Thyroid gland (tissue), 4 donors: ENCODE results near the gene B4GALNT4. TPM values are rescaled to one million over a fixed set of nuclear protein-coding genes. Genes with fewer than 3 reads are reported as not detected.
"Not testable (repeated sequence)": the region's sequence is repeated elsewhere in the genome, so short reads cannot be mapped to it uniquely, and the experiment has no call there.

Source experiments
- DNase-seq, 2 donors: peaks; one replicate each; pipeline ENCODE4 v3.0.0-alpha.2; 2019
- H3K27ac ChIP-seq, 3 donors: fragments of 200-600 bp; sonication (generic); 1 replicate in 2 of 3; 2 replicates in 1 of 3; pipeline ENCODE4 v1.5.1; 2016 to 2019; ENCODE audit warnings: mild to moderate bottlenecking in 1 of 3, moderate library complexity in 1 of 3
- H3K27me3 ChIP-seq: fragments of 200-600 bp; sonication (generic); one replicate; pipeline ENCODE4 v1.5.1; 2019
- H3K36me3 ChIP-seq, 2 donors: fragments of 200-600 bp; sonication (generic); one replicate each; pipeline ENCODE4 v1.5.1; 2016 to 2019
- H3K4me1 ChIP-seq, 2 donors: fragments of 200-600 bp; sonication (generic); one replicate each; pipeline ENCODE4 v1.5.1; 2017 to 2019
- H3K4me3 ChIP-seq, 3 donors: fragments of 200-600 bp; sonication (generic); replicated peaks in 1 of 3; 1 replicate in 2 of 3; 2 replicates in 1 of 3; pipeline ENCODE4 v1.5.1; 2016; ENCODE audit warnings: mild to moderate bottlenecking in 1 of 3
- H3K9me3 ChIP-seq: fragments of 200-600 bp; sonication (generic); one replicate; pipeline ENCODE4 v1.5.1; 2017
- POLR2A ChIP-seq, 2 donors: fragments of 450-650 bp; IDR thresholded peaks; one replicate each; pipeline ENCODE4 v1.6.1; 2017; ENCODE audit warnings: antibody characterized with exemption in 2 of 2, mild to moderate bottlenecking in 2 of 2, moderate library complexity in 1 of 2
- WGBS, 2 donors: methylation state at CpG; one replicate each; pipeline ENCODE4 v1.1.5; 2017; 5-methylcytosine and 5-hydroxymethylcytosine counted together
- intact Hi-C: fragments of 100-400 bp; cut with DNase I; formaldehyde crosslinking; loops from one replicate; pipeline ENCODE4 v1.15.1; 2023
- total RNA-seq, 4 donors: library from RNA; depleted of rRNA; stranded (reverse); fragments of >200 nt; gene quantifications; one replicate each; pipeline ENCODE4 v1.2.3, GENCODE V29; 2016
- TF ChIP-seq, protein P1 (sequence below), 6 experiments: fragments of 200-600 bp in 3 of 6; fragments of 450-650 bp in 3 of 6; sonication (generic) in 3 of 6; IDR thresholded peaks; one replicate each; pipeline ENCODE4 v1.5.1; 2016 to 2019; ENCODE audit warnings: antibody characterized with exemption in 6 of 6, mild to moderate bottlenecking in 2 of 6, inconsistent platforms in 1 of 6, moderate library complexity in 1 of 6

The B4GALNT4 gene
- total RNA-seq, 4 donors from 2014 or later, result 0.98 to 1.2 TPM; not detected in 2

DNA sequence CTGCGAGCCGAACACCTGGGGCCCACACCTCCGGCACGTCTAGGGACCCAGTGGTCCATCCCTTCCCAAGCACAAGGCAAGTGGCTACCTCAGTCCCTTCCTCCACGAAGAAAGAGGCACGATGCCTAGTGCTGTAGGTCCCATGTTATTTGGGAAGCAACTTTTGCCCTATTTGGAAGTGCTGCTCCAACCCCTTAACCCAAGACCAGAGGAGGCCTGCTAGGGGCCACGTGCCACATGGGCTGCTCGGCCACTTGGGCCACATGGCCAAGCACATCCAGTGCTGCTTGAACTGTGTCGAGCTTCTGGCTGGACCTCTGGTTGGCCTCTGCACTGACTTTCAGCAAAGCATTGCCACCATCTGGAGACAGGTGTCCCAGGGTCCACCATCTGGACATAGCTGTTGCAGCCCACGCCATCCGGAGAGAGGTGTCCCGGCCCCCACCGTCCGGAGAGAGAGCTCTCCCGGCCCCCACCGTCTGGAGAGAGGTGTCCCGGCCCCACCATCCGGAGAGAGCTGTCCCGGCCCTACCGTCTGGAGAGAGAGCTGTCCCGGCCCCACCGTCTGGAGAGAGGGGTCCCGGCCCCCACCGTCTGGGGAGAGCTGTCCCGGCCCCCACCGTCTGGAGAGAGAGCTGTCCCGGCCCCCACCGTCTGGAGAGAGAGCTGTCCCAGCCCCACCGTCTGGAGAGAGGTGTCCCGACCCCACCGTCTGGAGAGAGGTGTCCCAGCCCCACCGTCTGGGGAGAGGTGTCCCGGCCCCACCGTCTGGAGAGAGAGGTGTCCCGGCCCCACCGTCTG lies 6.5 kb upstream of the B4GALNT4 start:
- Histone ChIP-seq H3K9me3 (no peaks in the 10 kb centered on the region), H3K27ac (no peak overlapping the region), H3K4me1 (no peaks in the 10 kb centered on the region), H3K27me3 (peaks cover 9% of the 10 kb centered on the region), H3K4me3 (no peak overlapping the region), H3K36me3 (no peaks in the 10 kb centered on the region)
- intact Hi-C loops, result no loop called here
- DNase-seq, result no peak
- WGBS, 2 donors, result 79 to 83% methylated on average over 7 to 17 of the region's 36 CpGs
- TF ChIP-seq POLR2A (IDR thresholded peaks at IDR 0.05), result no peak
- TF ChIP-seq, protein P1, sequence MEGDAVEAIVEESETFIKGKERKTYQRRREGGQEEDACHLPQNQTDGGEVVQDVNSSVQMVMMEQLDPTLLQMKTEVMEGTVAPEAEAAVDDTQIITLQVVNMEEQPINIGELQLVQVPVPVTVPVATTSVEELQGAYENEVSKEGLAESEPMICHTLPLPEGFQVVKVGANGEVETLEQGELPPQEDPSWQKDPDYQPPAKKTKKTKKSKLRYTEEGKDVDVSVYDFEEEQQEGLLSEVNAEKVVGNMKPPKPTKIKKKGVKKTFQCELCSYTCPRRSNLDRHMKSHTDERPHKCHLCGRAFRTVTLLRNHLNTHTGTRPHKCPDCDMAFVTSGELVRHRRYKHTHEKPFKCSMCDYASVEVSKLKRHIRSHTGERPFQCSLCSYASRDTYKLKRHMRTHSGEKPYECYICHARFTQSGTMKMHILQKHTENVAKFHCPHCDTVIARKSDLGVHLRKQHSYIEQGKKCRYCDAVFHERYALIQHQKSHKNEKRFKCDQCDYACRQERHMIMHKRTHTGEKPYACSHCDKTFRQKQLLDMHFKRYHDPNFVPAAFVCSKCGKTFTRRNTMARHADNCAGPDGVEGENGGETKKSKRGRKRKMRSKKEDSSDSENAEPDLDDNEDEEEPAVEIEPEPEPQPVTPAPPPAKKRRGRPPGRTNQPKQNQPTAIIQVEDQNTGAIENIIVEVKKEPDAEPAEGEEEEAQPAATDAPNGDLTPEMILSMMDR (IDR thresholded peaks at IDR 0.05), result no peak

DNA sequence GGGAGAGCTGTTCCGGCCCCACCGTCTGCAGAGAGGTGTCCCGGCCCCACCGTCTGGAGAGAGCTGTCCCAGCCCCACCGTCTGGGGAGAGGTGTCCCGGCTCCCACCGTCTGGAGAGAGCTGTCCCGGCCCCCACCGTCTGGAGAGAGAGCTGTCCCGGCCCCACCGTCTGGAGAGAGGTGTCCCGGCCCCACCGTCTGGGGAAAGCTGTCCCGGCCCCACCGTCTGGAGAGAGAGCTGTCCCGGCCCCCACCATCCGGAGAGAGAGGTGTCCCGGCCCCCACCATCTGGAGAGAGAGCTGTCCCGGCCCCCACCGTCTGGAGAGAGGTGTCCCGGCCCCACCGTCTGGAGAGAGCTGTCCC lies 5.9 kb upstream of the B4GALNT4 start:
- WGBS, 2 donors, result 82% methylated on average over 16 of the region's 22 CpGs; no CpG with 5 or more reads in 1 of the 2 donors
- H3K27ac ChIP-seq, H3K4me3 ChIP-seq, intact Hi-C loops, H3K9me3 ChIP-seq, DNase-seq, H3K4me1 ChIP-seq, H3K36me3 ChIP-seq: not testable (repeated sequence)
- peaks cover 15% of the 10 kb centered on the region for H3K27me3 ChIP-seq

DNA sequence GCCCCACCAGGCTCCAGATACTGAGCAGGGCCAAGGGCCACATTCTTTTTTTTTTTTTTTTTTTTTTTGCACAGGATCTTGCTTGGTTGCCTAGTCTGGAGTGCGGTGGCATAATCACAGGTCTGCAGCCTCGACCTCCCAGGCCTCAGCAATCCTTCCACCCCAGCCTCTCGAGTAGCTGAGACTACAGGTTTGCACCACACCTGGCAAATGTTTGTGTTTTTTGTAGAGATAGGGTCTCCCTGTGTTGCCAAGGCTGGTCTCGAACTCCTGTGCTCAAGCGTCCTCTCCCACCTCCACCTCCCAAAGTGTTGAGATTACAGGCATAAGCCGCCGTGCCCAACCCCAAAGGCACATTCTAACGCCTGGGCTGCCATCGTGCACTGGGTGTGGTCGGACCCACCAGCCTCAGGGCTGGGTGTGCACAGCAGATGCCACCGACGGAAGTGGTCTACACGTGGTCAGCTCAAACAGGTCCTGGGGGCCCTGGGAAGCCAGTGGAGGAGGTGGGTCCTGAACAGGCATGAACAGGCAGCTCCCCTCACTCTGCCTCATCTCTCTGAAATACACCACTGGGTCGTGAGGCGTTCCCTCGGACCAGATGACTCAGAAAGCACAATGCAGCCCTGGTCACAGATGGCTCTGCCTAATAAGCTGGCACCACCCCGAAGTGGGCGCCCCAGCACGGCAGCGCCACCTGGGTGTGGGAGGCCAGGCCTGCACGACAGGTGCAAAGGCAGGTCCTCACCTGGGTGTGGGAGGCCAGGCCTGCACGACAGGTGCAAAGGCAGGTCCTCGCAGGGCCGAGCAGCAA lies 5.1 kb upstream of the B4GALNT4 start:
- intact Hi-C loops, result no loop called here
- Histone ChIP-seq H3K4me3 (no peak overlapping the region), H3K4me1 (peaks cover 0 to 8% of the 10 kb centered on the region in 2 donors), H3K36me3 (no peaks in the 10 kb centered on the region), H3K27me3 (peaks cover 20% of the 10 kb centered on the region), H3K9me3 (no peaks in the 10 kb centered on the region), H3K27ac (no peak overlapping the region)
- peak; percentile 19 to 36 for DNase-seq
- no peak for TF ChIP-seq POLR2A (IDR thresholded peaks at IDR 0.05)
- TF ChIP-seq, protein P1 (IDR thresholded peaks at IDR 0.05), result peak in 3 of 6 experiments; percentile 11 to 38 (median 25)
- 77 to 78% methylated on average over 11 to 16 of the region's 24 CpGs for WGBS, 2 donors

DNA sequence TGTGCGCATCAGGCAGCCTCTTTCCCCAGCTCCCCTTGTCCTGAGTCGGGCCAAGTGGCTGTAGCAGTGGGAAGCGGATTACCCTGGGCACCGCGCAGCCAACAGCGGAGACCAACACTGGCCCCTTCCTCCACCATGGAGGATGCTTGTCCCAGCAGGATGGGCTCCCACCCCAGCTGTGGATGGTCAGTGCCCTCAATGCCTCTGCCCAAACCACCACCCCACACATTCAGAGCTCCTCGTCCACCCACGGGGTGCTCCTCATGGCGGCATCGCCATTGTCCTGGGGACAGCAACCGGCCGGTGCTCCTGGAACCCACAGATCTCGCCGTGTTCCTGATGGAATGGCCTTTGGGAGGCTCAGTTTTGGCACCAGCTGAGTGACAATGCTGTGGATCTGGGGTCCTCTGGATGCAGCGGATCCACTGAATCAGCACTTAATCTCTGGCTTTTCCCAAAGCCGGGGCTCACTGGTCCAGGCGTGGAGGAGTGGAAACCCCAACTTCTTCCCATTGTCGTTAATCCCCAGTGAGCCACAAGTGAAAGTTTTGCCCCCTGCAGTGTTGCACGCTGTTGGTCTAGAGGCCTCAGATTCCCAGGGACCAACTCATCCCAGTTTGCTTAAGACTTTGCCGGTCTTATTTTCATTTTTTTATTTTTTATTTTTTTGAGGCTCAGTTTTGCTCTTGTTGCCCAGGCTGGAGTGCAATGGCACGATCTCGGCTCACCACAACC lies 4.1 kb upstream of the B4GALNT4 start:
- Histone ChIP-seq H3K27ac (no peak overlapping the region), H3K4me1 (peaks cover 0 to 8% of the 10 kb centered on the region in 2 donors), H3K4me3 (no peak overlapping the region), H3K27me3 (peaks cover 20% of the 10 kb centered on the region), H3K36me3 (no peaks in the 10 kb centered on the region), H3K9me3 (no peaks in the 10 kb centered on the region)
- 85 to 87% methylated on average over 15 to 21 of the region's 22 CpGs for WGBS, 2 donors
- TF ChIP-seq, protein P1 (IDR thresholded peaks at IDR 0.05), result no peak
- TF ChIP-seq POLR2A (IDR thresholded peaks at IDR 0.05), result no peak
- no peak for DNase-seq
- intact Hi-C loops, result loop anchor here (5.0 kb wide), 1 partner anchor 163 kb away; no protein-coding TSS in a partner anchor

DNA sequence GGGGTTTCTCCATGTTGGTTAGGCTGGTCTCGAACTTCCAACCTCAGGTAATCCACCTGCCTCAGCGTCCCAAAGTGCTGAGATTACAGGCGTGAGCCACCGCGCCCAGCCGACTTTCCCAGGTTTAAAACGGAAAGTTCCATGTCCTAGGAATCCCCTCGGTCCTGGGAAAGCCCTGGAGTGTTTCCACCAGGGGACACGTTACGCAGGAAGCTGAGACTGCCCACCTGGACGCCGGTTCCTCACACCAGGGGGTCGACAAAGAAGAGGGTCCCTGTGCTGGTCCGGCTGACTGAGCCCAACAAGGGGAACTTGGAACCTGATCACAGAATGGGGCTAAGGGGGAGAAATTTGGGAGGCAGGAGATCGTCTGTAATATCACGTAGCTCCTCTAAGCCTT lies 3.5 kb upstream of the B4GALNT4 start:
- Histone ChIP-seq H3K4me3 (no peak overlapping the region), H3K9me3 (no peaks in the 10 kb centered on the region), H3K27ac (no peak overlapping the region), H3K4me1 (peaks cover 0 to 8% of the 10 kb centered on the region in 2 donors), H3K27me3 (peaks cover 20% of the 10 kb centered on the region), H3K36me3 (no peaks in the 10 kb centered on the region)
- intact Hi-C loops, result loop anchor here (5.0 kb wide), 1 partner anchor 164 kb away; no protein-coding TSS in a partner anchor
- no peak for DNase-seq
- 77 to 81% methylated on average over 15 of the region's 16 CpGs for WGBS, 2 donors
- TF ChIP-seq, protein P1 (IDR thresholded peaks at IDR 0.05), result no peak
- TF ChIP-seq POLR2A (IDR thresholded peaks at IDR 0.05), result no peak
